AG09309 (cell line): ENCODE results near the gene C5.

Experiments used
- DNase-seq: peaks from one replicate; pipeline ENCODE4 v3.0.0-alpha.2; 2010; ENCODE audit warnings: low read depth
- H3K4me3 ChIP-seq: 2 replicates; pipeline ENCODE4 v1.5.1; 2011; ENCODE audit warnings: mild to moderate bottlenecking, low read depth, low read length, moderate library complexity; ENCODE audit not compliant: control insufficient read depth
- CTCF ChIP-seq: IDR thresholded peaks from 2 replicates; pipeline ENCODE4 v1.5.1; 2011; ENCODE audit warnings: mild to moderate bottlenecking, low read depth, low read length, inconsistent platforms; ENCODE audit not compliant: insufficient read depth, control insufficient read depth; ENCODE audit errors: missing control alignments

Gene C5

GRCh38 chr9:121013911-121014310, 36.2 kb downstream of the C5 start:
- DNase-seq, result no peak
- no peak for TF ChIP-seq CTCF
- H3K4me3 ChIP-seq, result no peak overlapping the region

DNA sequence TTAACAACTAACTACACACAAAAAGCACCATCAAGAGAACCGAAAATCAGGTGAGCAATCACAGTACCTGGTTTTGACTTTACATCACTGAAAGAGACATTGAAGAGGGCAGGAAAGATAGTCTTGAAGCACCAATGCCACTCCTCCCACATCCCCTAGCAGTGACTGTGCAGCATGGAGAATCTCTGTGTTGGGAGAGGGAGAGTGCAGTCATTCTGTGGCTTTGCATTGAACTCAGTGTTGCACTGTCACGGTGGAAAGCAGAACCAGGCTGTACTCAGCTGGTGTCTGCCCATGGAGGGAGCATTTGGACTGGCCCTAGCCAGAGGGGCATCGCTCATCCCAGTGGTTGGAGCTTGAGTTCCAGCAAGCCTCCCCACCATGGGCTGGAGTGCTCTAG, 40.4 kb downstream of the C5 start:
- no peak for TF ChIP-seq CTCF
- no peak overlapping the region for H3K4me3 ChIP-seq
- DNase-seq, result no peak

GRCh38 chr9:120999317-120999716, 50.8 kb downstream of the C5 start:
- no peak for TF ChIP-seq CTCF
- H3K4me3 ChIP-seq, result no peak overlapping the region
- DNase-seq, result no peak

DNA sequence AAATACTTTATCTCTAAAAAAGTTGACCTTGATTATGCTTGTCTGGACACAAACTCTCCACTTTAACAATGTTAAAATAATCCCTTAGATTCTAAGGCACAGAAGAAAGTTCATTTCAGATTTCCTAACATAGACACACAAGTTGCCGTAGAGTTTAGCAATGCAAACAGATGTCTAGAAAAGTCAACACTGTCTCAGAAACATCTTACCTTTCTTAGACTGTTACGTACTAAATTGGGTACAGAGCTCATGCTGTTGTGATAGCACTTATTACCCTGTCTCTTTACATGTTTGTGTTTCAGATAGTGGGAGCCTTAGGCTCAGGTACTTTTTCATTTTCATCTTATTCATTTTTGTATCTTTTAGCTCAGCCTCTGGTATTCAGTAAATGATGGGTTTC, 52.0 kb downstream of the C5 start:
- no peak overlapping the region for H3K4me3 ChIP-seq
- no peak for TF ChIP-seq CTCF
- no peak for DNase-seq

- TF ChIP-seq CTCF, result no peak
- no peak for DNase-seq
- no peak overlapping the region for H3K4me3 ChIP-seq
Observed at GRCh38 chr9:120997502-120997901, 52.6 kb downstream of the C5 start.

DNA sequence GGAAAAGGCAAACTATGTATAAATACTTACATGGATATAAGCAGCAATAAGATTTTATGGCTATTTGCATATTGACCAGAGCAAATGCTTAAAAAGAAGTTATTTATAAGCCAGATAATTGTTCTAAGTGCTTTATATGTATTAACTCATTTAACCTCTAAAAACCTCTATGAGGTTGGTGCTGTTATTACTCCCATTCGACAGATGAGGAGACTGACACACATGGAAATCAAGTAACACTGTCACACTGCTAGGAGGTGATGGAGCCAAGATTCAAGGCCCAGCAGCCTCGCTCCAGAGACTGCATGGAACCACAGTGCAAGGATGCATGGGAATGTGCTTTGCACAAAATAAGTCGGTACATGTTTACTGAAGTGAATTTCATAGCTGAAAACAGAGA, 53.7 kb downstream of the C5 start:
- no peak overlapping the region for H3K4me3 ChIP-seq
- no peak for DNase-seq
- no peak for TF ChIP-seq CTCF

GRCh38 chr9:120989065-120989464, 61.0 kb downstream of the C5 start:
- H3K4me3 ChIP-seq, result no peak overlapping the region
- TF ChIP-seq CTCF, result no peak
- DNase-seq, result no peak
